Mucosa of rectum (tissue), 2 donors: ENCODE data around the gene CLHC1.
A peak's percentile ranks its signal among the peaks of the same experiment; 100 is the strongest.

ENCODE experiments used
- H3K27ac ChIP-seq, 2 donors: one replicate each; pipeline ENCODE4 v1.7.0; 2013; ENCODE audit warnings: inconsistent platforms in 2 of 2, low read depth in 2 of 2, low read length in 2 of 2
- H3K27me3 ChIP-seq, 2 donors: one replicate each; pipeline ENCODE4 v1.7.0; 2013; ENCODE audit warnings: low read length in 2 of 2; ENCODE audit not compliant: control insufficient read depth in 2 of 2, insufficient read depth in 2 of 2
- H3K36me3 ChIP-seq, 2 donors: one replicate each; pipeline ENCODE4 v1.7.0; 2013; ENCODE audit warnings: low read length in 2 of 2; ENCODE audit not compliant: control insufficient read depth in 2 of 2, insufficient read depth in 2 of 2
- H3K4me1 ChIP-seq, 2 donors: one replicate each; pipeline ENCODE4 v1.7.0; 2013; ENCODE audit warnings: low read length in 2 of 2, mild to moderate bottlenecking in 1 of 2; ENCODE audit not compliant: control insufficient read depth in 2 of 2, insufficient read depth in 2 of 2
- H3K4me3 ChIP-seq, 2 donors: one replicate each; pipeline ENCODE4 v1.7.0; 2013; ENCODE audit warnings: low read length in 2 of 2
- H3K9ac ChIP-seq, 2 donors: one replicate each; pipeline ENCODE4 v1.7.0; 2013; ENCODE audit warnings: low read length in 2 of 2, low read depth in 1 of 2, mild to moderate bottlenecking in 1 of 2
- H3K9me3 ChIP-seq, 2 donors: one replicate each; pipeline ENCODE4 v1.7.0; 2013; ENCODE audit warnings: low read length in 2 of 2; ENCODE audit not compliant: control insufficient read depth in 2 of 2
- donor health status: healthy.
- donor health status: Normal muscosa, but diverticular disease.

Gene CLHC1

GRCh38 chr2:55155206-55155605 lies 76.9 kb downstream of the CLHC1 start:
- no peaks in the 10 kb centered on the region for H3K9me3 ChIP-seq
- H3K4me3 ChIP-seq = no peak overlapping the region
- no peaks in the 10 kb centered on the region for H3K36me3 ChIP-seq
- no peak overlapping the region for H3K9ac ChIP-seq
- peak overlapping the region; percentile 17 to 40 for H3K27ac ChIP-seq
- H3K27me3 ChIP-seq = no peaks in the 10 kb centered on the region
- peaks cover 30 to 63% of the 10 kb centered on the region in 2 donors for H3K4me1 ChIP-seq

- no peaks in the 10 kb centered on the region for H3K9me3 ChIP-seq
- no peaks in the 10 kb centered on the region for H3K36me3 ChIP-seq
- H3K4me3 ChIP-seq = no peak overlapping the region
- no peak overlapping the region for H3K9ac ChIP-seq
- H3K27ac ChIP-seq = peak overlapping the region; percentile 17 to 40
- no peaks in the 10 kb centered on the region for H3K27me3 ChIP-seq
- H3K4me1 ChIP-seq = peaks cover 30 to 63% of the 10 kb centered on the region in 2 donors
Observed at GRCh38 chr2:55154525-55155030, 77.5 kb downstream of the CLHC1 start.

GRCh38 chr2:55153584-55154299 lies 78.4 kb downstream of the CLHC1 start:
- Histone ChIP-seq H3K9ac (no peak overlapping the region), H3K4me1 (peaks cover 22 to 55% of the 10 kb centered on the region in 2 donors), H3K36me3 (no peaks in the 10 kb centered on the region), H3K27ac (peak overlapping the region; percentile 3 to 17), H3K4me3 (no peak overlapping the region), H3K27me3 (no peaks in the 10 kb centered on the region), H3K9me3 (no peaks in the 10 kb centered on the region)

- Histone ChIP-seq H3K9ac (no peak overlapping the region), H3K4me3 (no peak overlapping the region), H3K36me3 (no peaks in the 10 kb centered on the region), H3K9me3 (no peaks in the 10 kb centered on the region), H3K27me3 (no peaks in the 10 kb centered on the region), H3K4me1 (peaks cover 15 to 48% of the 10 kb centered on the region in 2 donors), H3K27ac (no peak overlapping the region)
Observed at GRCh38 chr2:55152475-55153412, 79.3 kb downstream of the CLHC1 start.

GRCh38 chr2:55151733-55152433 lies 80.2 kb downstream of the CLHC1 start:
- Histone ChIP-seq H3K4me1 (peaks cover 15 to 39% of the 10 kb centered on the region in 2 donors), H3K9ac (no peak overlapping the region), H3K9me3 (no peaks in the 10 kb centered on the region), H3K27me3 (no peaks in the 10 kb centered on the region), H3K36me3 (no peaks in the 10 kb centered on the region), H3K4me3 (no peak overlapping the region), H3K27ac (no peak overlapping the region)

GRCh38 chr2:55150834-55151233 lies 81.3 kb downstream of the CLHC1 start:
- no peak overlapping the region for H3K9ac ChIP-seq
- H3K9me3 ChIP-seq = no peaks in the 10 kb centered on the region
- H3K36me3 ChIP-seq = no peaks in the 10 kb centered on the region
- no peaks in the 10 kb centered on the region for H3K27me3 ChIP-seq
- H3K4me1 ChIP-seq = peaks cover 15 to 29% of the 10 kb centered on the region in 2 donors
- H3K27ac ChIP-seq = no peak overlapping the region
- no peak overlapping the region for H3K4me3 ChIP-seq

GRCh38 chr2:55148269-55148668 lies 83.8 kb downstream of the CLHC1 start:
- no peaks in the 10 kb centered on the region for H3K27me3 ChIP-seq
- peaks cover 3 to 8% of the 10 kb centered on the region in 2 donors for H3K4me1 ChIP-seq
- H3K9me3 ChIP-seq = no peaks in the 10 kb centered on the region
- no peak overlapping the region for H3K4me3 ChIP-seq
- no peak overlapping the region for H3K27ac ChIP-seq
- no peaks in the 10 kb centered on the region for H3K36me3 ChIP-seq
- H3K9ac ChIP-seq = no peak overlapping the region

GRCh38 chr2:55147531-55147930 lies 84.6 kb downstream of the CLHC1 start:
- Histone ChIP-seq H3K36me3 (no peaks in the 10 kb centered on the region), H3K27me3 (no peaks in the 10 kb centered on the region), H3K9me3 (no peaks in the 10 kb centered on the region), H3K9ac (no peak overlapping the region), H3K27ac (no peak overlapping the region), H3K4me1 (peaks cover 0 to 2% of the 10 kb centered on the region in 2 donors), H3K4me3 (no peak overlapping the region)

GRCh38 chr2:55147041-55147440 lies 85.1 kb downstream of the CLHC1 start:
- Histone ChIP-seq H3K27ac (no peak overlapping the region), H3K4me3 (no peak overlapping the region)

More at GRCh38 chr2:55147041-55147440, 85.1 kb downstream of the CLHC1 start:
- peaks cover 1 to 4% of the 10 kb centered on the region in 2 donors for H3K4me1 ChIP-seq
- H3K9me3 ChIP-seq = no peaks in the 10 kb centered on the region
- H3K9ac ChIP-seq = no peak overlapping the region
- no peaks in the 10 kb centered on the region for H3K36me3 ChIP-seq
- H3K27me3 ChIP-seq = no peaks in the 10 kb centered on the region
